ENCODE data around the gene REXO1. TPM values are rescaled to one million over a fixed set of nuclear protein-coding genes. Genes with fewer than 3 reads are reported as not detected.

Gene REXO1
- total and polyA plus RNA-seq, 2 of the 8 experiments (the other 6 are each of a cell fraction or from before 2014, with no cell fraction given), result 42.4 to 44.3 TPM

DNA sequence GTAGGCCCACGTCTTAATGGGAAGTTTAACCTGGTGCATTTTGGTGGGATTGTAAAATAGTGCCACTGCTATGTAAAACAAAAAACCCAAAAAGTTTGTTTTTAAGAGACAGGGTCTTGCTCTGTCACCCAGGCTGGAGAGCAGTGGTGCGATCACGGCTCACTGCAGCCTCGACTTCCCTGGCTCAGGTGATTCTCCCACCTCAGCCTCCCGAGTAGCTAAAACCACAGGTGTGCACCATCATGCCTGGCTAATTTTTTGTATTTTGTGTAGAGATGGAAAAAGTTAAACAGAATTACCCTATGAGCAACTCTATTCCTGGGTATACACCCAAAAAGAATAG lies 820 bp upstream of the REXO1 start:
- H3K56ac ChIP-seq (replicated peaks; ENCODE audit: insufficient read length, low read depth, low read length), result no peak overlapping the region
- no peak for FAIRE-seq
- H3K4ac ChIP-seq (replicated peaks; ENCODE audit: insufficient read length, low read depth, low read length), result no peak overlapping the region
- TF ChIP-seq TAF1 (IDR thresholded peaks at IDR 0.05; ENCODE audit: low read depth, low read length), result no peak
- TF ChIP-seq RXRA (IDR thresholded peaks at IDR 0.05; ENCODE audit: insufficient read depth, low read depth, low read length), result no peak
- TF ChIP-seq TBP (IDR thresholded peaks at IDR 0.05; ENCODE audit: low read depth, low read length), result no peak
- TF ChIP-seq BCL11A (IDR thresholded peaks at IDR 0.05; ENCODE audit: low read depth in 2 of 2, low read length in 2 of 2), result no peak
- no peak for TF ChIP-seq GTF2F1 (IDR thresholded peaks at IDR 0.05; ENCODE audit: borderline replicate concordance, low read depth, low read length)
- TF ChIP-seq SIN3A (conservative IDR thresholded peaks at IDR 0.05 in 1 of 2, IDR thresholded peaks at IDR 0.05 in 1 of 2; ENCODE audit: low read depth in 1 of 2, low read length in 2 of 2), result no peak
- TF ChIP-seq SAP30 (IDR thresholded peaks at IDR 0.05; ENCODE audit: insufficient read depth, insufficient replicate concordance, low read length), result no peak
- TF ChIP-seq, protein P1, sequence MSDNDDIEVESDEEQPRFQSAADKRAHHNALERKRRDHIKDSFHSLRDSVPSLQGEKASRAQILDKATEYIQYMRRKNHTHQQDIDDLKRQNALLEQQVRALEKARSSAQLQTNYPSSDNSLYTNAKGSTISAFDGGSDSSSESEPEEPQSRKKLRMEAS (IDR thresholded peaks at IDR 0.05), result no peak
- TF ChIP-seq NANOG (IDR thresholded peaks at IDR 0.05; ENCODE audit: insufficient read depth, low read depth, low read length, poor library complexity, severe bottlenecking), result no peak
- no peak for TF ChIP-seq RAD21 (IDR thresholded peaks at IDR 0.05 in 1 of 2, conservative IDR thresholded peaks at IDR 0.05 in 1 of 2; ENCODE audit: low read depth in 2 of 2, low read length in 2 of 2)
- no peak for TF ChIP-seq SP4 (IDR thresholded peaks at IDR 0.05; ENCODE audit: low read length)
- TF ChIP-seq CEBPB (IDR thresholded peaks at IDR 0.05; ENCODE audit: low read depth, low read length), result no peak
- no peak for TF ChIP-seq EZH2 (IDR thresholded peaks at IDR 0.05; ENCODE audit: low read depth, low read length, severe bottlenecking)

More for the DNA sequence above, 820 bp upstream of the REXO1 start:
- ChIA-PET POLR2A (ENCODE audit: partially characterized antibody) (interaction anchor here (0.9 to 1.9 kb wide), 4 partner anchors 11 to 96 kb away, joined by 3 to 10 read pairs (median 5); no protein-coding TSS in a partner anchor), CTCF (ENCODE audit: partially characterized antibody) (interaction anchor here (0.7 to 2.5 kb wide), 11 partner anchors 8 to 772 kb away, joined by 3 to 24 read pairs (median 4); no protein-coding TSS in a partner anchor)
- Histone ChIP-seq H2BK12ac (ENCODE audit: low read depth, low read length) (0 out of 2 replicates have a peak overlapping the region, but pooled peaks have one; percentile 0), H2BK20ac (ENCODE audit: low read length) (no peak overlapping the region), H3K9ac (replicated peaks in 1 of 4; ENCODE audit: extremely low read depth in 1 of 4, low read depth in 3 of 4, low read length in 3 of 4) (no peak overlapping the region), H3K4me1 (replicated peaks in 1 of 4; ENCODE audit: control insufficient read depth in 3 of 4, insufficient read depth in 4 of 4, low read length in 3 of 4) (peaks cover 0 to 19% (median 13%) of the 10 kb centered on the region in 4 experiments; a peak in 6 of 7 replicates), H3K23me2 (ENCODE audit: low read depth, low read length) (peaks cover 3% of the 10 kb centered on the region; the same call in 1 of the 2 replicates), H4K8ac (ENCODE audit: extremely low read depth, insufficient read depth, low read length) (no peak overlapping the region), H3K79me2 (ENCODE audit: control insufficient read depth in 1 of 2, insufficient read depth in 2 of 2, low read length in 2 of 2) (peaks cover 23 to 43% of the 10 kb centered on the region in 2 experiments), H2AK5ac (ENCODE audit: low read depth, low read length) (no peak overlapping the region), H3K23ac (ENCODE audit: insufficient read length) (no peak overlapping the region), H3K27ac (ENCODE audit: low read depth, low read length) (no peak overlapping the region), H3K4me3 (ENCODE audit: extremely low read depth in 1 of 4, insufficient read depth in 2 of 4, low read depth in 3 of 4, low read length in 4 of 4) (peak overlapping the region in 1 of 4 experiments; percentile 95; a peak in 1 of 8 replicates), H4K91ac (replicated peaks; ENCODE audit: insufficient read length, low read length) (no peak overlapping the region), H4K5ac (ENCODE audit: insufficient read length, low read depth, low read length) (no peak overlapping the region), H3K18ac (ENCODE audit: extremely low read depth, low read length) (no peak overlapping the region), H3K14ac (ENCODE audit: insufficient read length) (no peak overlapping the region), H4K20me1 (replicated peaks in 1 of 2; ENCODE audit: control insufficient read depth in 1 of 2, insufficient read depth in 2 of 2, low read length in 2 of 2) (peaks cover 22 to 23% of the 10 kb centered on the region in 2 experiments), H3K9me3 (ENCODE audit: insufficient read depth in 2 of 2, low read depth in 1 of 2, low read length in 1 of 2) (no peaks in the 10 kb centered on the region), H3K36me3 (ENCODE audit: control insufficient read depth in 2 of 4, insufficient read depth in 4 of 4, low read length in 3 of 4) (no peaks in the 10 kb centered on the region), H3K27me3 (replicated peaks in 1 of 4; ENCODE audit: control insufficient read depth in 3 of 4, extremely low read depth in 1 of 4, insufficient read depth in 3 of 4, low read length in 3 of 4) (no peaks in the 10 kb centered on the region), H3K4me2 (ENCODE audit: insufficient read depth in 1 of 2, low read depth in 2 of 2, low read length in 2 of 2) (no peak overlapping the region), H2BK5ac (ENCODE audit: low read depth, low read length) (no peak overlapping the region), H2AFZ (ENCODE audit: low read length) (no peak overlapping the region), H3K79me1 (ENCODE audit: low read depth, low read length) (peaks cover 23% of the 10 kb centered on the region), H2BK120ac (replicated peaks; ENCODE audit: low read depth, low read length) (no peak overlapping the region), H2BK15ac (ENCODE audit: low read length) (no peak overlapping the region)
- WGBS, 2 experiments (ENCODE audit: extremely low coverage in 1 of 2, insufficient coverage in 1 of 2, insufficient read length in 1 of 2, insufficient replicate concordance in 2 of 2, low coverage in 1 of 2, low lambda C conversion rate in 2 of 2, missing lambda C conversion rate in 1 of 2), result 76% methylated on average over 5 of the region's 5 CpGs; no CpG with 5 or more reads in 1 of the 2 experiments
- DNase-seq (ENCODE audit: low read depth in 1 of 2, low spot score in 2 of 2), result no peak

All from H1 (cell line).